ENCODE measurements around the gene PPM1H. TPM values are rescaled to one million over a fixed set of nuclear protein-coding genes. Genes with fewer than 3 reads are reported as not detected.

Gene PPM1H
- polyA plus RNA-seq, 1 of the 3 experiments (the other 2 are of a cell fraction), result 0.13 TPM

DNA sequence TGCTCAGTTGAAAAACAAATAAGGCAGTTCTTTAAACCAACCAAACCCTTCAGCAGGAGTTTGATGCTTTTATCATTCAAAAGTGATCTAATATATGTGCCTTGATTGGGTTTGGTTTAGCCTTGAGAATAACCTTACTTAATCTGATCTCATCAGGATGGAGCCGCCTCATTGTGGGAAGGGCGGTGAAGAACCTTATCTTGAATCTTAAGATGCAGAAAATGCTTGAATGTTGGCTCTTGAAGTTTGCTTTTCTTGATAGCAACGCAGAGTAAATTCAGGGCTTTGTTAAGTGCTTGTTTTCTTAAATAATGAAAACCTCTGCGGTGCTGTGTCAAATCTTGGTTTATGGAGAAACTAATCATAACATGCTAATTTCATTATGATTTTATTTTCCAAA, 330.1 kb downstream of the PPM1H start:
- peaks cover 7% of the 10 kb centered on the region for H3F3A ChIP-seq (replicated peaks; ENCODE audit: insufficient read depth)
- H3K27ac ChIP-seq (ENCODE audit: low read depth in 2 of 2, low read length in 1 of 2), result peak overlapping the region; percentile 98 to 100; a peak in 3 of 4 replicates
- peak overlapping the region; percentile 88 to 91 for H3K4me3 ChIP-seq (ENCODE audit: low read depth in 2 of 2, low read length in 1 of 2)
- H3K4me1 ChIP-seq (ENCODE audit: control insufficient read depth in 1 of 2, insufficient read depth in 2 of 2, low read depth in 1 of 2, low read length in 1 of 2), result no peaks in the 10 kb centered on the region; a peak in 2 of 4 replicates
- POLR2A ChIA-PET, result no interaction called here
- peak overlapping the region; percentile 99 for H3K9ac ChIP-seq
- no peaks in the 10 kb centered on the region for H3K9me3 ChIP-seq
- 5% methylated on average over 4 of the region's 4 CpGs for WGBS (ENCODE audit: low lambda C conversion rate)
- H3K9me2 ChIP-seq, result no peaks in the 10 kb centered on the region
- peaks cover 15% of the 10 kb centered on the region for H4K20me1 ChIP-seq (ENCODE audit: insufficient read depth)
- no peak overlapping the region for H2AFZ ChIP-seq (ENCODE audit: low read depth)
- no peak for DNase-seq
- H3K27me3 ChIP-seq (ENCODE audit: insufficient read depth), result no peaks in the 10 kb centered on the region
- peak overlapping the region; percentile 80 for H3K4me2 ChIP-seq
- TF ChIP-seq POLR2AphosphoS5 (IDR thresholded peaks at IDR 0.05; ENCODE audit: low read depth, low read length) (0 out of 2 replicates have a peak, but pooled peaks have one; percentile 8), TAF1 (IDR thresholded peaks at IDR 0.05; ENCODE audit: borderline replicate concordance, low read depth, low read length) (0 out of 2 replicates have a peak, but pooled peaks have one; percentile 38), MEF2A (IDR thresholded peaks at IDR 0.05; ENCODE audit: borderline replicate concordance, low read depth) (no peak)
- CTCF ChIA-PET, result interaction anchor here (1.6 to 4.3 kb wide), 3 partner anchors 23 to 189 kb away, joined by 7 to 30 read pairs (median 11); no protein-coding TSS in a partner anchor
- peaks cover 4 to 21% of the 10 kb centered on the region in 2 experiments for H3K36me3 ChIP-seq (replicated peaks in 1 of 2; ENCODE audit: control insufficient read depth in 1 of 2, insufficient read depth in 2 of 2, low read length in 1 of 2)
- peaks cover 71% of the 10 kb centered on the region for H3K79me2 ChIP-seq (ENCODE audit: insufficient read depth)

DNA sequence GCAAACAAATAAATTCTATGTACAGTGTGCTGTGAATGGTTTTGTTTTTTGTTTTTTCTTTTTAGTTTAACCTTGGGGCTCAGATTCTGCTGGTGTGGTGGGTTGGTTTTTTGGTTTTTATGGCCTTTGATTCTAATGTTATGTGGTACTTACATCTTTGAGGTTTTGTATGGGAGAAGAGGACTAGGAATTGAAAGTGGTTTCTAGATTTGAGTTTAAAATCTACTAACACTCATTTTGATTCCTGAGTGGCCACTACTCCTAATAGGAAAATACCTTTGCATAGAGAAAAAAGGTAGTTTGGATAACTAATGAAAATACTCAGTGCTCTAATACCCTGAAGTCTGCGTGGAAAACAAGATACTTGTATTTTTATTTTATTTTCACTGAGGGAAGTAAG, 330.6 kb downstream of the PPM1H start:
- H3K79me2 ChIP-seq (ENCODE audit: insufficient read depth), result peaks cover 66% of the 10 kb centered on the region
- CTCF ChIA-PET, result interaction anchor here (1.1 to 3.3 kb wide), 4 partner anchors 22 to 196 kb away, joined by 3 to 42 read pairs (median 10); no protein-coding TSS in a partner anchor

DNA sequence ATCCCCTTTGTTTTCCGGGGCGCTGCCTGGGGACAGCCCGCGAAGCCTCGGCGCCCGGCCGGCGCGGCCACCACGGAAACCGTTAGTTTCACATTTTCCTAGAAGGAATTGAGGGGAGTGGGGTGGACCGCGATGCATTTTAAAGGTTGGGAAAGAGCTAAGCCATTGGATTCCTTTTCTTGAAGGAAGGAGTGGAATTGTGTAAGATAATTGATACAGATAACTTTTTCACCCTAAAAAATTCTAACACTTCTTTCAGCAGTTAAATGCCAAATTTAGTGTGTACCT, 331.2 kb downstream of the PPM1H start:
- POLR2A ChIA-PET, result interaction anchor here (1.1 to 1.7 kb wide), 3 partner anchors 11 to 195 kb away, joined by 3 to 9 read pairs (median 5); no protein-coding TSS in a partner anchor
- Histone ChIP-seq H3K4me2 (peak overlapping the region; percentile 80), H4K20me1 (ENCODE audit: insufficient read depth) (peaks cover 15% of the 10 kb centered on the region), H3K9ac (peak overlapping the region; percentile 99), H3K4me3 (ENCODE audit: low read depth in 2 of 2, low read length in 1 of 2) (peak overlapping the region; percentile 88 to 91), H3F3A (replicated peaks; ENCODE audit: insufficient read depth) (peaks cover 7% of the 10 kb centered on the region), H3K9me3 (no peaks in the 10 kb centered on the region), H3K79me2 (ENCODE audit: insufficient read depth) (peaks cover 60% of the 10 kb centered on the region), H2AFZ (ENCODE audit: low read depth) (peak overlapping the region; percentile 47; the same call in 1 of the 2 replicates), H3K27me3 (ENCODE audit: insufficient read depth) (no peaks in the 10 kb centered on the region), H3K27ac (ENCODE audit: low read depth in 2 of 2, low read length in 1 of 2) (peak overlapping the region; percentile 98 to 100), H3K4me1 (ENCODE audit: control insufficient read depth in 1 of 2, insufficient read depth in 2 of 2, low read depth in 1 of 2, low read length in 1 of 2) (no peaks in the 10 kb centered on the region; a peak in 2 of 4 replicates), H3K9me2 (no peaks in the 10 kb centered on the region), H3K36me3 (replicated peaks in 1 of 2; ENCODE audit: control insufficient read depth in 1 of 2, insufficient read depth in 2 of 2, low read length in 1 of 2) (peaks cover 2 to 21% of the 10 kb centered on the region in 2 experiments)
- 0% methylated on average over 14 of the region's 14 CpGs for WGBS (ENCODE audit: low lambda C conversion rate)
- TF ChIP-seq FOXM1 (IDR thresholded peaks at IDR 0.05; ENCODE audit: low read depth) (0 out of 2 replicates have a peak, but pooled peaks have one; percentile 29), RAD21 (IDR thresholded peaks at IDR 0.05; ENCODE audit: low read length) (no peak)
- TF ChIP-seq, protein P1, sequence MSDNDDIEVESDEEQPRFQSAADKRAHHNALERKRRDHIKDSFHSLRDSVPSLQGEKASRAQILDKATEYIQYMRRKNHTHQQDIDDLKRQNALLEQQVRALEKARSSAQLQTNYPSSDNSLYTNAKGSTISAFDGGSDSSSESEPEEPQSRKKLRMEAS (IDR thresholded peaks at IDR 0.05; ENCODE audit: low read depth), result no peak
- CTCF ChIA-PET, result interaction anchor here (1.1 to 3.3 kb wide), 9 partner anchors 9 to 394 kb away, joined by 3 to 42 read pairs (median 3); no protein-coding TSS in a partner anchor
- no peak for DNase-seq

More for the DNA sequence above, 330.6 kb downstream of the PPM1H start:
- H3K27me3 ChIP-seq (ENCODE audit: insufficient read depth), result no peaks in the 10 kb centered on the region
- no peaks in the 10 kb centered on the region for H3K9me2 ChIP-seq
- H3K9ac ChIP-seq, result peak overlapping the region; percentile 99
- no peak for TF ChIP-seq YY1 (IDR thresholded peaks at IDR 0.05; ENCODE audit: low read depth)
- TF ChIP-seq GABPA (IDR thresholded peaks at IDR 0.05; ENCODE audit: low read depth), result no peak
- TF ChIP-seq TCF12 (IDR thresholded peaks at IDR 0.05), result no peak
- no peak for TF ChIP-seq NFIC (IDR thresholded peaks at IDR 0.05; ENCODE audit: borderline replicate concordance)
- no peak for TF ChIP-seq EZH2phosphoT487 (IDR thresholded peaks at IDR 0.05; ENCODE audit: borderline replicate concordance, low read depth)
- no peak for TF ChIP-seq TEAD4 (IDR thresholded peaks at IDR 0.05; ENCODE audit: borderline replicate concordance, insufficient read depth)
- TF ChIP-seq, protein P1 (IDR thresholded peaks at IDR 0.05; ENCODE audit: low read depth), result no peak
- peak overlapping the region; percentile 80 for H3K4me2 ChIP-seq
- no peaks in the 10 kb centered on the region for H3K9me3 ChIP-seq
- POLR2A ChIA-PET, result interaction anchor here (1.1 to 1.7 kb wide), 2 partner anchors 11 to 194 kb away, joined by 3 to 5 read pairs; no protein-coding TSS in a partner anchor
- WGBS (ENCODE audit: low lambda C conversion rate), result 10% methylated on average over 1 of the region's 1 CpG
- H3K4me3 ChIP-seq (ENCODE audit: low read depth in 2 of 2, low read length in 1 of 2), result peak overlapping the region; percentile 88 to 91
- no peak for DNase-seq
- H3K4me1 ChIP-seq (ENCODE audit: control insufficient read depth in 1 of 2, insufficient read depth in 2 of 2, low read depth in 1 of 2, low read length in 1 of 2), result no peaks in the 10 kb centered on the region; a peak in 2 of 4 replicates
- H3K27ac ChIP-seq (ENCODE audit: low read depth in 2 of 2, low read length in 1 of 2), result peak overlapping the region; percentile 98 to 100
- H4K20me1 ChIP-seq (ENCODE audit: insufficient read depth), result peaks cover 15% of the 10 kb centered on the region
- peaks cover 4 to 21% of the 10 kb centered on the region in 2 experiments for H3K36me3 ChIP-seq (replicated peaks in 1 of 2; ENCODE audit: control insufficient read depth in 1 of 2, insufficient read depth in 2 of 2, low read length in 1 of 2)
- H3F3A ChIP-seq (replicated peaks; ENCODE audit: insufficient read depth), result peaks cover 7% of the 10 kb centered on the region
- no peak overlapping the region for H2AFZ ChIP-seq (ENCODE audit: low read depth)
